Kidney epithelial cell (primary cell): ENCODE measurements around the gene DENND6B. TPM values are rescaled to one million over a fixed set of nuclear protein-coding genes. Genes with fewer than 3 reads are reported as not detected.
A peak's percentile ranks its signal among the peaks of the same experiment; 100 is the strongest.

ENCODE experiments used
- DNase-seq: peaks from one replicate; pipeline ENCODE4 v3.0.0-alpha.2; 2010; ENCODE audit warnings: low read depth
- H3K27me3 ChIP-seq: 2 replicates; pipeline ENCODE4 v1.6.0; 2011; ENCODE audit warnings: low read length; ENCODE audit not compliant: control insufficient read depth, insufficient read depth
- H3K36me3 ChIP-seq: 2 replicates; pipeline ENCODE4 v1.5.1; 2011; ENCODE audit warnings: low read length; ENCODE audit not compliant: control insufficient read depth, insufficient read depth
- H3K4me3 ChIP-seq: 2 replicates; pipeline ENCODE4 v1.5.1; 2011; ENCODE audit warnings: low read depth, mild to moderate bottlenecking, control low read depth, low read length
- CTCF ChIP-seq: IDR thresholded peaks from 2 replicates; pipeline ENCODE4 v1.5.1; 2011; ENCODE audit warnings: mild to moderate bottlenecking, moderate library complexity, low read length, control low read depth, inconsistent platforms; ENCODE audit not compliant: insufficient read depth, poor library complexity, severe bottlenecking
- total RNA-seq: library from RNA; depleted of rRNA; stranded (reverse); fragments of >200 nt; gene quantifications from 2 replicates; pipeline ENCODE4 v1.2.3, GENCODE V29; 2015

The DENND6B gene
- total RNA-seq, 1 donor from 2014 or later = 4.5 TPM

- no peak for DNase-seq
- peaks cover 5% of the 10 kb centered on the region for H3K36me3 ChIP-seq
- no peak for TF ChIP-seq CTCF
These were observed 47.7 kb downstream of the DENND6B start for GRCh38 chr22:50278956-50279619.

GRCh38 chr22:50278461-50278860, 48.4 kb downstream of the DENND6B start:
- no peak for TF ChIP-seq CTCF
- peaks cover 4% of the 10 kb centered on the region for H3K36me3 ChIP-seq
- H3K27me3 ChIP-seq = no peaks in the 10 kb centered on the region
- DNase-seq = no peak
- H3K4me3 ChIP-seq = no peak overlapping the region

More at GRCh38 chr22:50278956-50279619, 47.7 kb downstream of the DENND6B start:
- Histone ChIP-seq H3K27me3 (no peaks in the 10 kb centered on the region), H3K4me3 (no peak overlapping the region)

GRCh38 chr22:50277761-50278160, 49.1 kb downstream of the DENND6B start:
- no peak for DNase-seq
- no peak for TF ChIP-seq CTCF
- peaks cover 2% of the 10 kb centered on the region for H3K36me3 ChIP-seq
- H3K4me3 ChIP-seq = no peak overlapping the region
- no peaks in the 10 kb centered on the region for H3K27me3 ChIP-seq

- Histone ChIP-seq H3K36me3 (peaks cover under 1% of the 10 kb centered on the region), H3K27me3 (no peaks in the 10 kb centered on the region), H3K4me3 (no peak overlapping the region)
- TF ChIP-seq CTCF = peak; percentile 65
- DNase-seq = no peak
These were observed 50.7 kb downstream of the DENND6B start for GRCh38 chr22:50276143-50276542.

GRCh38 chr22:50275181-50276055, 51.4 kb downstream of the DENND6B start:
- DNase-seq = no peak
- H3K36me3 ChIP-seq = no peaks in the 10 kb centered on the region
- no peak overlapping the region for H3K4me3 ChIP-seq
- no peak for TF ChIP-seq CTCF
- no peaks in the 10 kb centered on the region for H3K27me3 ChIP-seq
